Left renal pelvis (tissue), 4 donors: Measurements from ENCODE around the gene ZNF235. TPM values are rescaled to one million over a fixed set of nuclear protein-coding genes. Genes with fewer than 3 reads are reported as not detected.
"Not testable (repeated sequence)": the region's sequence is repeated elsewhere in the genome, so short reads cannot be mapped to it uniquely, and the experiment has no call there.

Source experiments
- DNase-seq, 4 donors: peaks; one replicate each; pipeline ENCODE4 v3.0.0-alpha.2; 2013; ENCODE audit warnings: low read depth in 4 of 4, low spot score in 3 of 4
- polyA plus RNA-seq, 4 donors: library from polyadenylated mRNA; unstranded; fragments of 120-200 nt; gene quantifications; one replicate each; pipeline ENCODE4 v1.2.1, GENCODE V29; 2013; ENCODE audit not compliant: insufficient read length in 4 of 4

The ZNF235 gene
- 10 to 100 TPM in 3 of 4 donors, 1 to 10 TPM in 1; 7.6 to 13.1 (median 11.8) TPM for polyA plus RNA-seq

GRCh38 chr19:44304659-44305193 lies at the start of gene ZNF235:
Gene ZNF235, minus strand, starts transcription at chr19:44305025. Its CDS starts 1,621 bp downstream, at chr19:44303404.
- peak; percentile 82 to 89 (median 86) for DNase-seq

GRCh38 chr19:44346556-44346955 lies 41.7 kb upstream of the ZNF235 start:
- DNase-seq, result no peak

- no peak for DNase-seq
Measured at GRCh38 chr19:44345959-44346358, 41.1 kb upstream of the ZNF235 start.

- DNase-seq, result no peak
Measured at GRCh38 chr19:44344255-44344654, 39.4 kb upstream of the ZNF235 start.

- DNase-seq, result no peak
Measured at GRCh38 chr19:44341794-44342193, 37.0 kb upstream of the ZNF235 start.

GRCh38 chr19:44334639-44335038 lies 29.8 kb upstream of the ZNF235 start:
- DNase-seq, result not testable (repeated sequence)

GRCh38 chr19:44332145-44332544 lies 27.3 kb upstream of the ZNF235 start:
- no peak for DNase-seq

GRCh38 chr19:44315883-44316282 lies 11.1 kb upstream of the ZNF235 start:
- no peak for DNase-seq

GRCh38 chr19:44313231-44313630 lies 8.4 kb upstream of the ZNF235 start:
- no peak for DNase-seq

- no peak for DNase-seq
Measured at GRCh38 chr19:44308011-44308410, 3.2 kb upstream of the ZNF235 start.

GRCh38 chr19:44306283-44306682 lies 1.5 kb upstream of the ZNF235 start:
- no peak for DNase-seq

- no peak for DNase-seq
Measured at GRCh38 chr19:44305457-44305856, 632 bp upstream of the ZNF235 start.

GRCh38 chr19:44303976-44304568 lies 753 bp downstream of the ZNF235 start:
- peak in 1 of 4 donors; percentile 2 for DNase-seq

GRCh38 chr19:44303320-44303719 lies 1.5 kb downstream of the ZNF235 start:
- no peak for DNase-seq

- DNase-seq, result no peak
Measured at GRCh38 chr19:44284968-44285367, 19.9 kb downstream of the ZNF235 start.

GRCh38 chr19:44282846-44283245 lies 22.0 kb downstream of the ZNF235 start:
- DNase-seq, result no peak

GRCh38 chr19:44280916-44281315 lies 23.9 kb downstream of the ZNF235 start:
- DNase-seq, result no peak

- no peak for DNase-seq
Measured at GRCh38 chr19:44278181-44278690, 26.6 kb downstream of the ZNF235 start.

GRCh38 chr19:44277331-44277730 lies 27.5 kb downstream of the ZNF235 start:
- no peak for DNase-seq

GRCh38 chr19:44260695-44261446 lies 44.0 kb downstream of the ZNF235 start:
- DNase-seq, result no peak

- peak in 1 of 4 donors; percentile 1 for DNase-seq
Measured at GRCh38 chr19:44260343-44260681, 44.5 kb downstream of the ZNF235 start.
